Measurements from ENCODE around the gene AXIN2.

The AXIN2 gene

GRCh38 chr17:65584604-65585521, 23.4 kb upstream of the AXIN2 start:
- no peak for DNase-seq (ENCODE audit: low read depth)

DNA sequence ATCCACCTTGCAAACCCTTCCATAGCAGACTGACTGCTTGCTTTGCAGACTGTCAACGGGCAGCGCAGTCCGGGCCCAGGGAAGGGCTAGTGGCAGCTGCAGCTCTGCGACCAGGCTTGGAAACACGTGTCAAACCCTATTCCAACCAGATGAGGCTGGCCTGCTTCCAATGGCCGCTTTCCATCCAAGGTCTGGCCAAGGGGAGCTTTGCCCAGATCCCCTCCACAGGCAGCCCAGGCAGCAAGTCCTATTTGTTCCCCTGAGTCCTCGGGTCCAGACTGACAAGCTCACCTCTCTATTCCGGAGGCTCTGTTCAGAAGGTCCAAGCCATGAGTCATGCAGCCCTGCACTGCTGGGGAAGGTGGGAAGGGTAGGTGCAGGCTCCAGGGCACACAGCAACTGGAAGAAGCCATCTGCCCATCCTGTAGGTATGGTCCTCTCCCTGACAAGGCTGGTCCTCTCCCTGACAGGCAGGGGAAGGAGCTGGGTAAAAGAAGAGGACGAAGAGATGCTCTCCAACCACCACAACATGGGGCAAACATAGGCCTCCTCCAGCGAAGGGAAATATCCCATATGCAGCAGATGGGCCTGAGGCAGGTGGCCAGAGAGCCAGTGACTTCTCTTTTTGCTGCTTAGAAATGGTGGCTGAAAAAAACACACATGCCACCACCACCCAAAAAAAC, 22.6 kb upstream of the AXIN2 start:
- DNase-seq (ENCODE audit: low read depth): no peak

DNA sequence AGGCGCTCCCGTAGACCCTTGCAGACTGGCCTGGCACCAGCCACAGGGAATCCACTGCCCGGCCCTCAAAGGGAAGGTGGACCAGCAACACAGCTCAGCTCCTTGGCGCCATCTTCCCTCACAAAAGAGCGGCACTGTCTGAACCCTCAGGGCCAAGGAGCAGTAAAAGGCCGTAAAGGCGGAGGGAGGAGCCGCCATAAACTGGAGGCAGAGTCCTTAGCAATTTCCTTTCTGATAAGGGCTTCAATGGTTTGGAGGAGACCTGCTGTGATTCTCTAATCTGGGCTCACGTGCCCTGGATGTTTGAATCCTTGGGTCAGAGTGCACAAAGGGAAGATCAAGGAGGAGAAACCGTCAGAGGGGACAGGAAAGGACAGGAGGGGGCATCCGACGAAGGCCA, 15.5 kb upstream of the AXIN2 start:
- DNase-seq (ENCODE audit: low read depth): no peak

DNA sequence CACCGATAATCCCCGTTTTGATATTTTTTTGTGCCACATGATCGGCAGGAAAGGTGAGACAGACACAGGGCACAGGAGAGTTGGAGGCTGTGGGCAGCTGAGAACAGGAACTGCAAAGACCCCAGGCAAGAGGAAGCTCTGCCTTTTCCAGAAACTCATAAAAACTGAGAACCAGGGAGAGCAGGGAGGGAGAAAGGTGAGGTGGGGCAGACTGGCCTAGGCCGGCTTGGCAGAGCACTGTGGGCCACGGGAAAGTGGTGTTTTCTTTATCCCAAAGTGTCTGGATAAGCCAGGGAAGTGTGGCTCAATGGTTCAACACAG, 11.8 kb upstream of the AXIN2 start:
- DNase-seq (ENCODE audit: low read depth): no peak

- no peak for DNase-seq (ENCODE audit: low read depth)
These were observed 11.3 kb upstream of the AXIN2 start for GRCh38 chr17:65572581-65573281.

- DNase-seq (ENCODE audit: low read depth): no peak
These were observed 10.7 kb upstream of the AXIN2 start for GRCh38 chr17:65572186-65572580.

DNA sequence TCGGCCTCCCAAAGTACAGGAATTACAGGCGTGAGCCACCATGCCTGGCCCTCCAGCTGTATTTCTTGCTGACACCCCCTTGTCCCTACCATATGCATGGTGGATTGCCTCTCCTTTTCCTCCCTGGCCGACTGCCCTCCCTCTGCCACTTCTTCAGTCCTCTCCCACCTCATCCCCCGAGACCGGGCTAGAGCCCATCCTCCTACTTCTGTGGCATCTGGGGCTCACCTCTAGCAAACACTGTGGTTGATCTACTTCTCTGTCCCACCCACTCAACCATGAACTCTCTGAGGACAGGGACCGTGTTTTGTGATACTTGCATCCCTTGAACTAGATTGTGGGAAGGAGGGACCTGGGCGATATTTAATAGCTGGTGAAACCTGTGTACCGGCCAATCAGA, 7.5 kb upstream of the AXIN2 start:
- no peak for DNase-seq (ENCODE audit: low read depth)

DNA sequence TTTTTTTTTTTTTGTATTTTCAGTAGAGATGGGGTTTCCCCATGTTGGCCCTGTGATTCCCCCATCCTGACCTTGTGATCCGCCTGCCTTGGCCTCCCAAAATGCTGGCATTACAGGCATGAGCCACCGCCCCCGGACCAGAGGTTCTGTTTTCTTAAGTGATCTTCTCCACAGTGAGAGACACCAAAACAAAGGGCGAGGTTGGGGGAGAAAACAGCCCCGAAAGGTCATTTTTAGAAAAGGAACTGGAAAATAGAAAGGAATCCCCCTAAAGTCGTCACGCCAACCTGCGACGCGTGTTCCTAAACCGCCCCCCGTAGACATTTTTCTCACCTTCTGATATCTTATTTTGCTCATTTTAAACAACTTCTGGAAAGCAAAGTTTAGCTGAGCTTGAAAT, 6.1 kb upstream of the AXIN2 start:
- DNase-seq (ENCODE audit: low read depth): no peak

- no peak for DNase-seq (ENCODE audit: low read depth)
These were observed 4.1 kb upstream of the AXIN2 start for GRCh38 chr17:65565559-65565958.

GRCh38 chr17:65564793-65565192, 3.3 kb upstream of the AXIN2 start:
- DNase-seq (ENCODE audit: low read depth): no peak

- no peak for DNase-seq (ENCODE audit: low read depth)
These were observed 721 bp upstream of the AXIN2 start for GRCh38 chr17:65562206-65562531.

- peak; percentile 39 for DNase-seq (ENCODE audit: low read depth)
These were observed 608 bp downstream of the AXIN2 start for GRCh38 chr17:65560628-65561451.

DNA sequence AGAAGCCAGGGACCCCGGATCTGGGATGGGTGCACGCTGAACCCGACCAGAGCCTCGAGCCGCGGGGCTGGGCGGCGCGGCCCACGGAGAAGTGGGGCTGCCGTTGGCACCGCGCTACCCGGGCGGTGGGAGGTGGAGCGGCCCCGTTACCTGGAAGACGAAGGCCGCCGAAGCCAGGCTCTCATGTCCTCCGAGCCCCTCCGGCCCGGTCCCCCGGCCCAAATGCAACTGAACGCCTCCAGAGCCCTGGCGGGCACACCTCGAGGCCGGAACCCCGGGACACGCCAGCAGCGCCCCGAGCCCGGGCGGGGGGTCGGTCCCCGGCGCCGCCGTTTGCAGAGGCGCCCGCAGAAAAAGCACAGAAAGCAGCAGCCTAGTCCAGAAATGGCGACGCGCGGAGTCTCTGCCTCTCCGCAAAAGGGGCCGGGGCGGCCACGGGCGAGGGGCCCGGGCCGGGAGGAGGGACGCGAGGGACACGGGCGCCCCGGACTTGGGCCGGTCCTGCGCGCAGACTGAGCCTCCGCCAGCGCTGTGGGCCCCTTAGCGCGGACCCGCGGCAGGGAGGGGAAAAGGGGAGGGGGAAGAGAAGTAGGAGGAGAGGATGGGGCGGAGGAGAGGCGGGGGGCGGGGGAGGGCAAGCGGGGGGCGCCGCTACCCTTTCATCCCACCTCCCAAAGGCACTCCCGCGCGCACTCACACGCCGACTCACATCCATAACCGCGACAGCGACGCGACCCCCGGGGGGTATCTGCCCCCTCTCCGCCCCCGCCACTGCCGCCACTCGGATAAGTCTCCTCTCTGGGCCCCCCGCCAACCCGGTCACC, 1.4 kb downstream of the AXIN2 start:
- DNase-seq (ENCODE audit: low read depth): no peak

- DNase-seq (ENCODE audit: low read depth): no peak
These were observed 2.0 kb downstream of the AXIN2 start for GRCh38 chr17:65559461-65559803.

DNA sequence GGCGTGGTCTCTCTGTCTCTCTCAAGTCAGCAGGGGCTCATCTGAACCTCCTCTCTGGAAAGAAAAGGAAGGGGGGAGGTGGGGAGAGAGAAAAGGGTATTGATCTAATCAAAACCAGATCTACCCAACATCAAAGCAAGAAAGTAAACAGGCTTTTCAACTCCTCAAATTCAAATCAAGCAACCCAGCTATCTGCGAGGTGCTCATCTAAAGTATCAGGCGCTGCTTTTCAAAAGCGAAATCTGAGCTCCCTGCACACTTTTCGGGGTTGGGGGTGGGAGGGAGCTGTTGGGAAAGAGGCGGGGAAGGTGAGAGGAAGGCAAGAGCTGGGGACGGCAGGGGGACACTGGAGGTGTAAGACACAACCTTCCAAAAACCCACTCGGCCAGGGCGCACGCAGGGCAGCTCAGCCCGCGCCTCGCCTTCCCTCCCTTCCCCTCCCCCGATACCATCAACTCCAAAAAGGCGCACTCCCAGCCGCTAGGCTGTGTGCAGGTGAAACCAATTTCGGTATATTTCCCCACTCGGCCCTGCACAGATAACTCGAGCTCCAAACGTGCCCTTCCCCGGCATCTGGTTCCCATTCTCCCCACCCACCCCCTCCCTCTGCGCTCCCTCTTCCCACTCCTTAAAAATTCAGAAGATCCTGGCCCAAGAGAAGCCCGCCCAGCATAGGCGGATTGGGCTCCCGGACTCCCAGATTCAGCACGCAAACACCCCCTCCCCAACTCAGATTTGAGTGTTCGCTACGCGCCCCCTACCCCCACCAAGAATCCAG, 2.6 kb downstream of the AXIN2 start:
- no peak for DNase-seq (ENCODE audit: low read depth)

- no peak for DNase-seq (ENCODE audit: low read depth)
These were observed 3.2 kb downstream of the AXIN2 start for GRCh38 chr17:65558311-65558682.

DNA sequence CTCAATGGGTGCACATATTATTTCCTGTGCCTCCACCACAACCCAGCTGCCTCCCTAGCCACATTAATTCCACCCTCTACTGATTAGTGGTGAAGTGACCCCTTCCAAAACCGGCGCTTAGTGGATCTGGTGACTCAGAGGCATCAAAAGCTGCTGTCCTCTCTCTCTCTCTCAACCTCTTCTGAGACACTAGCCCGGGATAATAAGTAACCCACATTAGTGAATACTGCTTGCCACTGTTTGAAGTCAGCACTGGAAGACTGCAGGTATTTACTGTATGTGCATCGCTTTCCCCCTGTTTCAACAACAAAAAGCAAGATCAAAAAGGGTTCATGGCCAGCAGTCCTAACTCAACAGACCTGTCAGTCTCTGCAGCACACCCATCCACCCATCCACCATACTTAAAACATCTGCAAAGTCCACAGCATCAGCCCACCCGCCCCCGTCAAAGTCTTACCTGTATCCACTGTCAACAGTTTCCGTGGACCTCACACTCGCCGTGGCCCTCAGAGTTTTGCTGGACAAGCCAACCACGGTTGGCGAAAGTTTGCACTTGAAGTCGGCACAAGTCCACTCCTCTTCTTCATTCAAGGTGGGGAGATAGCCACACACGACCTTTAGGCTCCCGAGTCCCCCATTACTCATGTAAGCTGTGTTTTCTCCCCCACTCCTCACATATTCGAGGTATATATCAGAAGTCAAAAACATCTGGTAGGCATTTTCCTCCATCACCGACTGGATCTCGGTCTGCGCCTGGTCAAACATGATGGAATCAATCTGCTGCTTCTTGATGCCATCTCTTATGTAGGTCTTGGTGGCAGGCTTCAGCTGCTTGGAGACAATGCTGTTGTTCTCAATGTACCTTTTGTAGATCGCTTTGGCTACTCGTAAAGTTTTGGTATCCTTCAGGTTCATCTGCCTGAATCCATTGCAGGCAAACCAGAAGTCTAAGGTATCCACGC, 3.8 kb downstream of the AXIN2 start:
- DNase-seq (ENCODE audit: low read depth): no peak

- no peak for DNase-seq (ENCODE audit: low read depth)
These were observed 4.5 kb downstream of the AXIN2 start for GRCh38 chr17:65556910-65557348.
